NCI-H1105 (cell line): ENCODE data around the gene EEF2K.

ENCODE experiments used
- DNase-seq: peaks from one replicate; lab custom pipeline; 2025; lab: John Stamatoyannopoulos, UW

The EEF2K gene

DNA sequence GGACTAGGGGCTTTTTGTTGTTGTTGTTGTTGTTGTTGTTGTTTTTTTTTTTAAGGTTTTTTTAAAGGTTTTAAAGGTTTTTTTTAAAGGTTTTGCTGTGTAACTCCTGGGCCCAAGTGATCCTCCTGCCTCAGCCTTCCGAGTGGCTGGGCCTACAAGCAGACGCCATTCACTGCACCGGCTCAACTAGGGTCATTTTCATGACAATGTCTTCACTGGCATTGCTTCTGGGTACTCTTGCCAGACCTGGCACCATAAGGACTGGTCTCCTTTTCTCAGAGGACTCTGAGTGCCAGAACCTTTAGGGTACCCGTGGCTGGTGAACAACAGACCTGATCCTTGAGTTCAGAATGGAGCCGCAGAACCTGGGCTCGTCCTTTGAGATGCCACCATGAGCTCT, 111.5 kb downstream of the EEF2K start:
- DNase-seq: no peak

DNA sequence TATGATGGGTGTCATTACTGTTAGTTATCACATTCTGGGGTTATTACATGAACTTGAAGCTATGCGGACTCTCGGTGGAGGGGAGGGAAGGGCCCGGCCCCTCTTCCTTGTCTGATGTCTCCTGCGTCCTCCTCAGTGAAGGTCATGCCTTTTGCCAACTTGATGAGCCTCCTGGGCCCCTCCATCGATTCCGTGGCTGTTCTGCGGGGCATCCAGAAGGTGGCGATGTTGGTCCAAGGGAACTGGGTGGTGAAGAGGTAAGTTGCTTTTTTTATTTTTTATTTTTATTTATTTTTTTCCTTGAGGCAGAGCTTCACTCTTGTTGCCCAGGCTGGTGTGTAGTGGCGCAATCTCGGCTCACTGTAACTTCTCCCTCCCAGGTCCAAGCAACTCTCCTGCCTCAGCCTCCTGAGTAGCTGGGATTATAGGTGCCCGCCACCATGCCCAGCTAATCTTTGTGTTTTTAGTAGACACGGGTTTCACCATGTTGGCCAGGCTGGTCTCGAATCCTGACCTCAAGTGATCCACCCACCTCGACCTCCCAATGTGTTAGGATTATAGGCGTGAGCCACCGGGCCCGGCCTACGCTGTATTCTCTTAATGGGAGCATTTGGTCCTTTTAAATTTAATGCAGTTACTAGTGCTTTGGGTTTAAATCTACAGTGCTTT, 112.7 kb downstream of the EEF2K start:
- DNase-seq: no peak

DNA sequence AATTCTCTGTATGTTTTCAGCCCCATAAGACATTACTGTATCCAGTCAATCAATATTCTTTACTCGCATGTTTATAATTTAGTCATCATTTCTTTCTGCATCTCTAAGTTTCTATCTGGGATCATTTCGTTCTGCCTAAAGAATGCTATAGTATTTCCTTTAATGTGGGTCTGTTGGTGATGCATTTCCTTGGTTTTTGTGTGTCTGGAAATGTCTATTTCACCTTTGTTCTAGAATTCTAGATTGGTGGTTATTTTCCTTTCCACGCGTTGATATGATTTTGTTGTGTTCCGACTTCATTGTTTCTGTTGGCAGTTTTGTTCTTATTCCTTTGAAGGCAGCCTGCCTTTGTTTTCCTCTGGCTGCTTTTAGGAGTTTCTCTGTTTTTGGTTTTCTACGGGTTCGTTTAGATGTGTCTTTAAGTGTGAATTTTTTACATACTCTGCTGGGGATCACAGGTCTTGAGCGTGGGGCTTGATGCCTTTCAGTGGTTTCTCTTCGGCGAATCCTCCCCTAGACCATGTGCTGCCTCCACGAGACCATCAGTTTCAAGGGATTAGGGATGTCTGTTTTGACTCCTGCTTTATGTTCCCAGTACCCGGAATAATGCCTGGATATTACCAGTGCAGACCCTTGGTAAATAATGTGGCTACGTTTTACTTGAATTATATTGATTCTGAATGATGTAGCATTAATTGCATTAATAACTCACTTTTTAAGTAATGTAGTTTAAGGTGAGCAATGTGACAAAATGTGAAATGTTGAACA, 114.7 kb downstream of the EEF2K start:
- no peak for DNase-seq

DNA sequence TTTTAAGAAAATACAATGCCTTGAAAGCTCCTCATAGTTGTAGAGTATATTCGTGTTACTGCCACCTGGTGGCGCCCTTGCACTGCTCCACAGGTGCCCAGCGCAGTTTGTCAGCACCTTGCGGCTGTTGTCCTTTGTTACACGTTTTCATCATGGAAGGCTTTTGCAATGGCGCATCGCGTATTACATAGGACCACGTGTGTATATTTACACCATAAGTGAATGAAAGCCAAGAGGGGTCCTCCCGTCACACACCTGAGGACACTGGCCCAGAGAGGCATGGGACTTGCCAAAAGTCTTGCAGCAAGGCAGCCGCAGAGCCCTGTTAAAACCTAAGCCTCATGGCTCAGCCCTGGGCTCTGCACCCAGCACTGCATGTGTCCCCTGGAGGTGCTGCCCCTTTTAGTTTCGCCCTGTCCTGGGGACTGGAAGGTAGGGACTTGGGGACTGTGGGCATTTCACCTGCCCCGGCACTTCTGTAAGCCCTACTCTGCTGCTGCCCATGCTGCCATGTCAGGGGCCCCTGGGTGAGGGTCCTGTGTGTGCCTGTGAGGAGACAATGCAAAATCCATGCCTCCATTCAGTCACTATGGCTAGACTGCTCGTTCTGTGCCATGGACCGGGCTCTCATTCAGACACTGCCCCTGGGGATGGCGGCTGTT, 115.4 kb downstream of the EEF2K start:
- peak; percentile 34 for DNase-seq

DNA sequence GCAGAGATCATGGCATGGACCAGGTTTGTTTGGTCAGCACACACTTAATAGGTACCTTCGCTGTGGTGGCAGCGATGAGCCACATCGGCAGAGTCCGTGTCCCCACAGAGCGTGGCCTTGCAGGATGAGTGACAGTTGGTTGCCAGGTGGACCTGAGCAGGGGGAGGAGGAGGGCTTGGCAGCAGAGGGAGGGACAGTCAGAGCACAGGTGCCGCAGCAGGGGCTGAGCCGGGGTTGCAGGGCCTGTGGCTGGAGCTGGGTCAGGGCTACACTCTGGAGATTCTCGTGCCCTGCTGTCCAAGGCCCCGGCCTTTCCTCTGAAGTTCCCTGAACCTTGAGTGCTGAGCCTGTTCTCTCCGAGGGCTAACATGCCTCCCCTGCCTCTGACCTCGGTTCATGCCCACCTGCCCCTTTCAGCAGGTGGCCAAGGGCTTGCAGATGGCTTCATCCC, 116.0 kb downstream of the EEF2K start:
- no peak for DNase-seq

DNA sequence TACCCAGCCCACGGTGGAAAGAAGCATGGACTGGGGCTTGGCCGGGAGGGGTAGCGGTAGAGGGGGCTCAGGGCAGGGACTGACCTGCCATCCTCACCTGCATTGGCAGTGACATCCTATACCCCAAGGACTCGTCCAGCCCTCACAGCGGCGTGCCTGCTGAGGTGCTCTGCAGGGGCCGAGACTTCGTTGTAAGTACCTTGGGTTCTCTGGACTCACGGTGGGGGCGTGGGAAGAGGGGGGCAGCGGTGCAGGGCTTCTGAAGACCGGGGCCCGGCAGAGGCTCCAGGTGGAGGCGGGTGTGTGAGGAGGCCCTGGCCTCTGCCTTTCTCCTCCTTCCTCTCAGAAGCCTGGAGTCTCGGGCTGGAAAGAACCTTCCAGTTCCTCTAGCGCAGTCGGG, 116.7 kb downstream of the EEF2K start:
- no peak for DNase-seq

DNA sequence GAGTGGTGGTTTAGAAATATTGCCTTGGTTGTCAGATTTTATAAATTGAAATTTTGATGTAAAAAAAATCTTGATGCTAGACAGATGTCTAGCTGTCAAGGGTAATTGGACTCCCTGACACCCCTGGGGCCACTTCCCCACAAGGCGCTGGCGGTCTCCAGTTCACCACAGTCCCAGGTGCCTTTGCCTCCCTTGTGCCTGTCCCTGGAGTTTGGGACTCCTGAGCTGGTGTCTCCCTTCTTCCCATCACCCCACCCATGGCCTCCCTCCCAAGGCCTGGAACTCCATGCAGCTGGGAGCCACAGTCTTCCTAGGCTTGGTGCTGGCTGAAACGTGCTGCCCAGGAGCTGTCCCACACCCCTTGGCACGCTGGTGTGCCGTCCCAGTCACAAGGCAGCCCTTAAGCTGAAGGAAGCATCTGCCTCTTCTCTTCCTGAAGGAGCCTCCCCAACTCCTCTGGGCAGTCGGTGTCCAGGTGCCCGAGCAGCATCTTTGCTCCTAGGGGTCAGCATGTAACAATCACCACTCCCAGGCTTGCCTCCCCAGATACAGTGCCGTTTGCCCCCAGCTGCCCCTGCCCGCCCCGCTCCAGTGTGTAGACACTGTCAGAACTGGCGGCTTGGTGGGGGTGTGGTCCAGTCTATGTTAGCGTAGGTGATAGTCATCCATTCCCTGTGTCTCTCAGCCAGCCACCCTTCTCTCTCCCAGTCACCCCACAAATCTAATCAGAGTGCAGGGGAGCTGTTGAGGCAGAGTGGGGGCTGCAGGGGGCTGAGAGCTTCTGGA, 117.3 kb downstream of the EEF2K start:
- no peak for DNase-seq

DNA sequence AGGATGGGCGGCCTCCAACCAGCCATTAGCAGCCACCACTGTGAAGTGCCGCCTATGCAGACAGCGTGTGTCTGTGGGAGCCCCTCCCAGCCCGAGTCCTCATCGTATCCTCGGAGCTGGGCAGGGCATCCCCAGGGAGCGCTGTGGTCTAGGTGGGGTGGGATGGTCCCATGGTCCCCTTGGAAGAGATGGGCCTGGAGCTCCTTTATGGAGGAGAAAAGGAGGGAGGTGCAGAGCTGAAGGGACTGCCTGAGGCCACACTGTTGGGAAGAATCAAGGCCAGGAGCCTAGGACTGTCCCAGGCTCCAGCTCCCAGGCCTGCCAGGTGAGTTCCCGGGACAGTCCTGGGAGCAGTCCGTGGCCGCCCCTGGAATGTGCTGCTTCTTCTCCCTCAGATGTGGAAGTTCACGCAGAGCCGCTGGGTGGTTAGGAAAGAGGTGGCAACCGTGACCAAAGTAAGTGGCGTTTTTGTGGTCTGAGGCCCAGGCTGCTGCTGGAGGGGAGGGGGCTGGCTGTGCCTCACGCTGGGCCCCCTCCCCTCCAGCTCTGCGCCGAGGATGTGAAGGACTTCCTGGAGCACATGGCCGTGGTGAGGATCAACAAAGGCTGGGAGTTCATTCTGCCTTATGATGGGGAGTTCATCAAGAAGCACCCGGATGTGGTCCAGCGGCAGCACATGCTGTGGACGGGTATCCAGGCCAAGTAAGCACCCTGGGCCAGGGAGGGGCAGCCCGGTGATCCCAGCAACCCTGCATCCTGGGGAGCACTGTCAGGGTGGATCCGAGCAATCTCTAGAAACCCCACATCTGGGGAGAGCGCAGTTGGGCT, 118.1 kb downstream of the EEF2K start:
- no peak for DNase-seq

DNA sequence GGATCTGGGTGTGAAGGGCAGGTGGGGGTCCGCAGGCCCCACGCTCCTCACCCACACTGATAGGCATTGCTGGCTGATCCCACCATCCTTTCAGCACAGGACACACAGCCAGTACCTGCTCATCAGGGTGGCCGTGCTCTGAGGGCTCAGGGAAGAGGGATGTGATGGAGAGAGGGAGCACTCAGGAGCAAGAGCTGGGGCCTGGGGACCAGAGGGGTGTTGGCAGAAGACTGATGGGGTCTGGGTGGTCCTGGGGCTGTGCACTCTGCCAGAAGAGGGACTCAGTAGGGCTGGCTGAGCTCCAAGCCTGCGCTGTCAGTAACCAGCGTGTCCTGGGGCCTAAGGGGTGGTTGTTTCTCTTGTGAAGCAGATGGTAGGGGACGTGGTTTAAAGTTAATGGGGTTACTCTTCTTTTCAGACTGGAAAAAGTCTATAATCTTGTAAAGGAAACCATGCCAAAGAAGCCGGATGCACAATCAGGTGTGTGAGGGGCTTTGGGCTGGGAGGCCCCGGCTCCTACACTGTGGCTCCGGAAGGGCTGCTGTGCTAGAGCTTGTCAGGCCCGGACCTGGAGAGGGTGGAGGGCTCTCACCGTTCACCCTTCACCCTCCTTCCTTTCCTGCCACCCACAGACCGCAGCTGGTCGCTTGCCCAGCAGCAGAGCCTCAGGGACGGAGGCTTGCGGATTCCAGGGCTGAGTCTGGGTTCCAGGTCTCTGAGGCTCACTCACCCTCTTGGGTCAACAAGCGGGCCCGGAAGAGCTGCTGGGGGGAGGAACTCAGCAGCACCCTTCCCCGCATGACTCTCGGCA, 118.9 kb downstream of the EEF2K start:
- DNase-seq: no peak

DNA sequence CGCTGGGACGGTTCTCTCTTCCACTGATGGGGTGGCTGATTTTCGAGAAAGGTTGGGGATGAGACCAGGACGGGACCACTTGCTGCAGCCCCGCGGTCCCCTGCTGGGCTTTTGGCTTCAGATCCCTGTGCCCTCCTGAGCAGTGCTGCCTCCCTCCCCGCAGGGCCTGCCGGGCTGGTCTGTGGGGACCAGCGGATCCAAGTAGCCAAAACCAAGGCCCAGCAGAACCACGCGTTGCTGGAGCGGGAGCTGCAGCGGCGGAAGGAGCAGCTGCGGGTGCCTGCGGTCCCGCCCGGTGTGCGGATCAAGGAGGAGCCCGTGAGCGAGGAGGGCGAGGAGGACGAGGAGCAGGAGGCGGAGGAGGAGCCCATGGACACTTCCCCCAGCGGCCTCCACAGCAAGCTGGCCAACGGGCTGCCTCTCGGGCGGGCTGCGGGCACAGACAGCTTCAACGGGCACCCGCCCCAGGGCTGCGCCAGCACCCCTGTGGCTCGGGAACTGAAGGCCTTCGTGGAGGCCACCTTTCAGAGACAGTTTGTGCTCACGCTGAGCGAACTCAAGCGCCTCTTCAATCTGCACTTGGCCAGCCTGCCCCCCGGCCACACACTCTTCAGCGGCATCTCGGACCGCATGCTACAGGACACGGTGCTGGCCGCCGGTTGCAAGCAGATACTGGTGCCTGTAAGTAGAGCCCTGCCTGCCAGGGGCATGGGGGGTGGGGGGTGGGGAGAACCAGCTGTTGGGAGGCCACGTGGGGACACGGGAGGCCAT, 119.7 kb downstream of the EEF2K start:
- no peak for DNase-seq

DNA sequence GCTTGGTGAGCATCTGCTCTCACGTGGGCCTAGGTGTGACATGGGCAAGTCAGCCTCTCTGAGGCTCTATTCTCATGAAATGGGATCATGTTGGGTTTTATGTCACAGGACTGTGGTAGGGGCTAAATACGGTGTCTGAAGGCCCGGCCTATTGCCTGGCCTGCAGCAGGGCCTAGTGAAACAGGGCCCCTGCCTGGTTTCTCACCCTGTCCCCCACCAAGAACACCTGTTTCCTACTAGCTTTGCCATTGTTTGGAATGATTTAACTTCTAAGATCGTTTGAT, 120.2 kb downstream of the EEF2K start:
- no peak for DNase-seq

DNA sequence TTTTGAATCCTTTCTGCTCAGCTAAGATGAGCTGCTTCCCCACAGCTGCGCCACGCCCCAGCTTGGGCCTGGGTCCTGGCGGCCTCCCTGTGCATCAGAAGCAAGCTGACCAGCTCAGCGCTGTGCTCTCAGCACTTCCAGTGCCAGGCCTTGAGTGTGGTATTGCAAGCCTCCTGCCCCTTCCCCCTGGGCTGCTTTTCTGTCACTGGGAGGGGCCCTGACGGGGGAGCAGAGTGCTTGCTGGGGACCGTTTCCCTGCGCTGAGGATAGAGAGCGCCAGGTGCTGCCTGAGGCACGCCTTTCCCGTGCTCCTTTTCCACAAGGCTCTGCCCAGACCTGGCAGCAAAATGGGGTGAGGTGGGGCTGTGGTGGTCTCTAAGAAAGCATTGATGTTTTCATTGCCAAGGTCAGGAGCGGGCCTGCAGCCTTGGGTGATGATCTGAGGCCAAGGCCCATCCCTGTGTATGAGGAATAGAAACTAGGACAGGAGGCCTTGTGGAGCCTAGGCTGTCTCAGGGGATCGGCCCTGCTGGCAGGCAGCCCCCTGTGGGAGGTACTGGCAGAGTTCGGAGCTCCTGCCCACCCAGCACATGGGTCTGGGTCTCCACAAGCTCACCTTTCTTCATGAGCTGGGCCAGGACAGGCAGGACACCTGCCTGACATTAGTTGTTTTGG, 120.8 kb downstream of the EEF2K start:
- DNase-seq: no peak

DNA sequence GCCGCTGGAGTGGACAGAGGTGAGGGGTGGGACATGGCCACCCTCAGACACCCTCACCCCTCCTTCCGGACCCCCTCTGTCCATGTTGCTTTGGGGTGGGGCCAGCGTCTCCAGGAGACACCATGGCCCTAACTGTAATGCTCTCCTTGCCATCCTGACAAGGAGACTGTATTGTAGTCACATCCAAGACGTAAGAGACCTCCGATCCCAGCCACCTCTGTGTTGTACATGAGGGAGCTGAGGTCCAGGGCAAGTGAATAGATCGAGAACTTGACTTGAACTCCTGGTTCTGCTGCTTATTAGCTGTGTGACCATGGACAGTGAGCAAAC, 121.3 kb downstream of the EEF2K start:
- DNase-seq: no peak

DNA sequence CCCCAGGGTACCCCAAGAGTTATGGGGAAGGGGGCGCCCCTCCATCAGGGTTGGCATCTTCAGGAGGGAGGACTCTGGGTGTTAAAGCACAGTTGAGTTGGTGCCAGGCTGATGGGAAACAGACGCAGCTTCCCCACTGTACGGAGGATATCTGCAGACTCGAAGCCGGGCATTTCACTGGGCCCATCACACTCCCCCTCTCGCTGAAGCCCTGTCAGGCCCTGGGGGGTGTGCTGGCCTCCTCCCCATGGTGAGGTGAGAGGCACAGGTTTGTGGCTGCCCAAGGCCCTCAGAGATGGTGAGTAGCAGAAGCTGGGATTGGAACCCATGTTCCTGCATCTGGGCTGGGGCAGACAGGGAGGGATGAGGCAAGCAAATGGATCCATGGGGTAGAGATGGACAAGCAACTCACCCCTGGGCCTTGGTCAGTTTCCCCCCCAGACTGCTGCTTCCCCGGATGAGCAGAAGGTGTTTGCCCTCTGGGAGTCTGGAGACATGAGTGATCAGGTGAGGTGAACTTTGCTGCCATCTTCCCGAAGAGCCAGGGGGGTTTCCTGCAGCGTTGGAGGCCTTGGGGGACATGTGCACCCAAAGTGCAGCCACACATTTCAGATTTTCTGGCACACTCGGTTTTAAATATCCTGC, 122.1 kb downstream of the EEF2K start:
- DNase-seq: no peak

DNA sequence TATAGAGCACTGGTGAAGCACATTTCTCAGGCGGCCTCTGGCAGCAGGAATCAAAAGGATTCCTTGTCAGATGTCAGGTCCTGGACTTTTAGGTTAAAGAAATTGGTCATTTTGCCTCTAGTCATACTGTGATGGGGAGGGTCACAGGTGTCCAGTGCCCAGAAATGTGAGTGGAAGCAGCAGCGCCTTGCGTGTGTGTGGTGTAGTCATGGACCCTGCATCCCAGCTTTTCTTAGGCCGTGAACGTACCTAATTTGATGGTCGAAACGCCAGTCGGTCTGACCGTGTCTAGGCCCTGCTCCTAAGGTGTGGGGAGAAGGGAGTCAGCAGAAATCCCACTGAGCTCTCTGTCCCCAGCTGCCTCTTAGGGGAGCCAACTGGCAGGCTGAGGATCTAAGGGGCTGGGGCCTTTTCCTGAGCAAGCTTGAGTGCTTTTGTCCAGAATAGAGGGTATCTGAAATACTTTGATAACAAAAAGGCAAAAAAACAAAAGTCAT, 123.2 kb downstream of the EEF2K start:
- no peak for DNase-seq

DNA sequence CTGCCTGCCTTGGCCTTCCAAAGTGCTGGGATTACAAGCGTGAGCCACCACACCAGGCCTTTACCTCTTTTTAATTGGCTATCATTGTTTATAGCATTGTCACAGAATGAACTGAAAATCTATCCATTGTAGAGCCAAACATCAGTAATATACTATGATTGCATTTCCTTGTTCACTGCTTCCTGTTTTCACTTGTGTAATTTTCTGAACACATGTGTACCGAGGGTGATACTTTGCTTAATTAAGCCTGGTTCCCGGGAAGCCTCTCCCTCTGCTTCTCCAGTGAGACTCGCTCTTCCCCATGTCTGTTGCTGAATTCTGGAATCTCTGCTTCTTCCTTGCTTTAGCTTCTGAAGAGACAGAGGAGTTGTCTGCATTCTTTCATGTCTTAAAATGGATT, 124.2 kb downstream of the EEF2K start:
- no peak for DNase-seq

DNA sequence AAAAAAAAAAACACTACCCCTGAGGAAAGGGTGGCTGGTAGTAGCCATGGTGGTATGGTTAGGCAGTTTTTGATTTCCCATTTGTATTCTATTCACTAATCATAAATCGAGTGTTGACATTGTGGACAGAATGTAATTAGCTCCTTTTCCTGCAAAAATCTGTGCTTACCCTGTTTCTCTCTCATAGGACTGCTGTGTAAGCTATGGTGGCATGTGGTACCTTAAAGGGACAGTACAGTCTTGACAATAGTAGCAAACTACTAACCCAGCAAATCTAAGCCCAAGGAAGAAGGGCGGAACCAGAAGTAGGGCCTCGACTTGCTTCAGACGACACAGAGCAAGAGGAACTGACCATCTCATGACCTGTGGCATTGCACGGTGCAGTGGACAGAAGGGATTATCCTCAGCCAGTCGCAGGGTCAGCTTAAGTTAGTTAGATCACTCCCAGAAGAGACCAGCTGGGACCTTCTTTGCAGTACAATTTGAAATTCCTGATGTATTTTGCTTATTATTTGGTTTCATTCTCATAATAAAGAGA, 127.4 kb downstream of the EEF2K start:
- DNase-seq: no peak

DNA sequence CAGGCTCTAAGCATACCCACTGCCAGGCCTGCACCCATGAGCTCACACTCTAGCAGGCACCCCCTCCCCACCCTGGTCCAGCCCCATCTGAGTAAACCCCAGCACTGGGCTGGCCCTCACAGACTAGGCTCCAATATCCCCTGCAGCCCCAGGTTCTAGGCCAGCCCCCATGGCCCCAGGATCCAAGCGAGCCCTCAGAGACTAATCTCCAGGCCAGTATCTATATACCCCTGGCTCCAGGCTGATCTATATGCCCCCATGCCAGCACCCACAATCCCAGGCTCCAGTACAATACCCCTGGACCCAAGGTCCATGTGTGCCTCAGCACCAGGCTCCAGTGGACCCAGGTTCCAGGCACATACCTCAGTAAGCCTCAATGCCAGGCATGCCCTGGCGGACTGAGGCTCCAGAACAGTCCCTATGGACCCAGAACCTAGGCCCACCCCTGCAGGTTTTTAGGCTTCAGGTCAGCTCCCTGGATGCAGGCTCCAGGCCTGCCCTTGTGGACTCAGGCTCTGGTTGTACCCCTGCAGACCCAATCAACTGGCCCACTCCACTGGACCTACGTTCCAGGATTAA, 129.7 kb downstream of the EEF2K start:
- DNase-seq: no peak
